SK-N-SH treated with all-trans-retinoic acid at 6 μM for 48 hours (cell line): ENCODE data around the gene ADAT3.

Experiments
- ATAC-seq: fragments of 200-7000 bp; cut with Tn5 transposase; 3 replicates; pipeline ENCODE4 v1.9.1; 2020; ENCODE audit warnings: mild to moderate bottlenecking, moderate library complexity
- ARNTL ChIP-seq: fragments of 450-650 bp; formaldehyde crosslinking; IDR thresholded peaks from 2 replicates; pipeline ENCODE4 v1.5.0; 2020; ENCODE audit warnings: low read depth, mild to moderate bottlenecking, moderate library complexity, borderline replicate concordance
- BACH2 ChIP-seq: fragments of 250-450 bp; sonication (Bioruptor Pico); IDR thresholded peaks from 2 replicates; pipeline ENCODE4 v1.9.0; 2021; ENCODE audit warnings: mild to moderate bottlenecking, borderline replicate concordance
- CSDC2 ChIP-seq: fragments of 250-450 bp; sonication (Bioruptor Pico); IDR thresholded peaks from 2 replicates; pipeline ENCODE4 v1.5.0; 2020; ENCODE audit warnings: mild to moderate bottlenecking, moderate library complexity
- ESRRG ChIP-seq: fragments of 250-450 bp; sonication (Bioruptor Pico); IDR thresholded peaks from 2 replicates; pipeline ENCODE4 v1.6.1; 2021; ENCODE audit warnings: mild to moderate bottlenecking
- GLIS3 ChIP-seq: fragments of 250-450 bp; sonication (Bioruptor Pico); IDR thresholded peaks from 2 replicates; pipeline ENCODE4 v1.5.0; 2020; ENCODE audit warnings: mild to moderate bottlenecking, moderate library complexity
- ISL1 ChIP-seq: fragments of 250-450 bp; sonication (Bioruptor Pico); IDR thresholded peaks from 2 replicates; pipeline ENCODE4 v2.1.2; 2022; ENCODE audit warnings: mild to moderate bottlenecking, moderate library complexity
- OSR1 ChIP-seq: fragments of 250-450 bp; sonication (Bioruptor Pico); IDR thresholded peaks from 2 replicates; pipeline ENCODE4 v1.8.0; 2022; ENCODE audit warnings: moderate library complexity, mild to moderate bottlenecking, inconsistent platforms
- PPARA ChIP-seq: fragments of 250-450 bp; sonication (Bioruptor Pico); IDR thresholded peaks from 2 replicates; pipeline ENCODE4 v1.5.0; 2020; ENCODE audit warnings: mild to moderate bottlenecking, borderline replicate concordance
- RARB ChIP-seq: fragments of 250-450 bp; sonication (Bioruptor Pico); IDR thresholded peaks from 2 replicates; pipeline ENCODE4 v1.8.0; 2021; ENCODE audit warnings: mild to moderate bottlenecking, moderate library complexity
- SNAI2 ChIP-seq: fragments of 250-450 bp; sonication (Bioruptor Pico); IDR thresholded peaks from 2 replicates; pipeline ENCODE4 v1.5.0; 2020; ENCODE audit warnings: mild to moderate bottlenecking, moderate library complexity
- TCF4 ChIP-seq: fragments of 250-450 bp; sonication (Bioruptor Pico); IDR thresholded peaks from 2 replicates; pipeline ENCODE4 v1.8.0; 2021; ENCODE audit warnings: mild to moderate bottlenecking, moderate library complexity, borderline replicate concordance
- TOX ChIP-seq: fragments of 250-450 bp; sonication (Bioruptor Pico); IDR thresholded peaks from 2 replicates; pipeline ENCODE4 v1.8.0; 2021; ENCODE audit warnings: mild to moderate bottlenecking, moderate library complexity, borderline replicate concordance
- ZC3H10 ChIP-seq: fragments of 250-450 bp; sonication (Bioruptor Pico); IDR thresholded peaks from 2 replicates; pipeline ENCODE4 v1.5.1; 2021; ENCODE audit warnings: mild to moderate bottlenecking, moderate library complexity
- ZFP3 ChIP-seq: fragments of 250-450 bp; sonication (Bioruptor Pico); IDR thresholded peaks from 2 replicates; pipeline ENCODE4 v1.5.0; 2020; ENCODE audit warnings: mild to moderate bottlenecking, moderate library complexity
- ZFP30 ChIP-seq: fragments of 450-650 bp; formaldehyde crosslinking; IDR thresholded peaks from 2 replicates; pipeline ENCODE4 v1.5.0; 2022; ENCODE audit warnings: mild to moderate bottlenecking, moderate library complexity
- ZNF70 ChIP-seq: fragments of 450-650 bp; formaldehyde crosslinking; IDR thresholded peaks from 2 replicates; pipeline ENCODE4 v1.5.0; 2020; ENCODE audit warnings: mild to moderate bottlenecking, moderate library complexity
- ZNF8 ChIP-seq: fragments of 450-650 bp; formaldehyde crosslinking; IDR thresholded peaks from 2 replicates; pipeline ENCODE4 v1.5.0; 2020; ENCODE audit warnings: mild to moderate bottlenecking, moderate library complexity
- TF ChIP-seq, protein P1 (sequence below): fragments of 250-450 bp; sonication (Bioruptor Pico); IDR thresholded peaks from 2 replicates; pipeline ENCODE4 v1.5.1; 2021; ENCODE audit warnings: mild to moderate bottlenecking, moderate library complexity
- TF ChIP-seq, protein P2 (sequence below): fragments of 250-450 bp; sonication (Bioruptor Pico); IDR thresholded peaks from 2 replicates; pipeline ENCODE4 v1.8.0; 2021; ENCODE audit warnings: low read depth, mild to moderate bottlenecking, moderate library complexity, borderline replicate concordance
- TF ChIP-seq, protein P3 (sequence below): fragments of 250-450 bp; sonication (Bioruptor Pico); IDR thresholded peaks from 2 replicates; pipeline ENCODE4 v1.5.1; 2020; ENCODE audit warnings: low read depth, mild to moderate bottlenecking, moderate library complexity
- TF ChIP-seq, protein P4 (sequence below): fragments of 250-450 bp; sonication (Bioruptor Pico); IDR thresholded peaks from 2 replicates; pipeline ENCODE4 v1.8.0; 2020; ENCODE audit warnings: mild to moderate bottlenecking, moderate library complexity, borderline replicate concordance

The ADAT3 gene

DNA sequence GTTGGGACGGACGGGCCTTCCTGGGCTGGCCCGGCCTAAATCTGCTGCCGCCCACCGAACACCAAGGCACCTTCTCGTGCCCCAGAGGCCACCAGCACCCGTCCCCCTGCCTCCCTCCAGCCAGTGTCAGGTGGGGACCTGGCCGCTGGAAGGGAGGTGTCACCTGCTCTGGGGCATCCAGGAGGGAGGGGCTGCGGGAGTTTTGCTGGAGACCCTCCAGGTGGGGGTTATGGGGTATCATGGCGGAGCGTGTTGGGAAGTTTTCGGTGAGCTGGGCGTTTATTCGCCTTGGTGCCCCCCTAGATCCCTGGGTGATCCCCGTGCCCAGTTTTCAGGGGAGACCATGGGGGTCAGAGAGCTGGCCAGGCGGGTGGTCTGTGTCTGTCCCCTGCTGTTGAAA, 45.4 kb downstream of the ADAT3 start:
- ATAC-seq, result no peak

DNA sequence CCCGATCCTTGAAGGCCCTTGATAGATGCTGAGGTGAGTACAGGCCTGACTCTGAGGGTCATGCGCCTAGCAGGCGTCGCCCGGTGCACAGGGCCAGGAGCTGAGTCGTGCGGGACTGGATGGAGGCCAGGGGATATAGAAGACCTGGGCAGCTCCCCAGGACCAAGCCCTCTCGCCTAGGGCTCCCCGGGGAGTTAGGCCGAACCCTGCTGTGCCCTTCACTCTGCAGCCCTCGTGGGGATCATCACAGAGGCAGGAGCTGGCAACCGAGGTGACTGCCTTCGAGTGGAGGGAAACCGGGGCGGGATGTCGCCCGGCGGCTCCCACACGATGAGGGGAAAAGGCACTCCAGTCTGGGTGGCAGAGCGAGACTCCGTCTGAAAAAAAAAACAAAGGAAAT, 47.4 kb downstream of the ADAT3 start:
- ATAC-seq, result no peak
- TF ChIP-seq ZC3H10 (CRISPR knock-in tag), result no peak

More for the DNA sequence above, 45.4 kb downstream of the ADAT3 start:
- TF ChIP-seq TCF4 (CRISPR knock-in tag) (no peak), PPARA (CRISPR knock-in tag) (no peak), OSR1 (CRISPR knock-in tag) (no peak), ZFP30 (no peak), ZNF70 (CRISPR knock-in tag) (no peak), ESRRG (CRISPR knock-in tag) (no peak), CSDC2 (CRISPR knock-in tag) (no peak), ISL1 (CRISPR knock-in tag) (no peak), GLIS3 (CRISPR knock-in tag) (no peak), SNAI2 (CRISPR knock-in tag) (no peak), BACH2 (no peak), ZC3H10 (CRISPR knock-in tag) (no peak)
- TF ChIP-seq, protein P1, sequence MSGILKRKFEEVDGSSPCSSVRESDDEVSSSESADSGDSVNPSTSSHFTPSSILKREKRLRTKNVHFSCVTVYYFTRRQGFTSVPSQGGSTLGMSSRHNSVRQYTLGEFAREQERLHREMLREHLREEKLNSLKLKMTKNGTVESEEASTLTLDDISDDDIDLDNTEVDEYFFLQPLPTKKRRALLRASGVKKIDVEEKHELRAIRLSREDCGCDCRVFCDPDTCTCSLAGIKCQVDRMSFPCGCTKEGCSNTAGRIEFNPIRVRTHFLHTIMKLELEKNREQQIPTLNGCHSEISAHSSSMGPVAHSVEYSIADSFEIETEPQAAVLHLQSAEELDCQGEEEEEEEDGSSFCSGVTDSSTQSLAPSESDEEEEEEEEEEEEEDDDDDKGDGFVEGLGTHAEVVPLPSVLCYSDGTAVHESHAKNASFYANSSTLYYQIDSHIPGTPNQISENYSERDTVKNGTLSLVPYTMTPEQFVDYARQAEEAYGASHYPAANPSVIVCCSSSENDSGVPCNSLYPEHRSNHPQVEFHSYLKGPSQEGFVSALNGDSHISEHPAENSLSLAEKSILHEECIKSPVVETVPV (CRISPR knock-in tag), result no peak
- TF ChIP-seq, protein P2, sequence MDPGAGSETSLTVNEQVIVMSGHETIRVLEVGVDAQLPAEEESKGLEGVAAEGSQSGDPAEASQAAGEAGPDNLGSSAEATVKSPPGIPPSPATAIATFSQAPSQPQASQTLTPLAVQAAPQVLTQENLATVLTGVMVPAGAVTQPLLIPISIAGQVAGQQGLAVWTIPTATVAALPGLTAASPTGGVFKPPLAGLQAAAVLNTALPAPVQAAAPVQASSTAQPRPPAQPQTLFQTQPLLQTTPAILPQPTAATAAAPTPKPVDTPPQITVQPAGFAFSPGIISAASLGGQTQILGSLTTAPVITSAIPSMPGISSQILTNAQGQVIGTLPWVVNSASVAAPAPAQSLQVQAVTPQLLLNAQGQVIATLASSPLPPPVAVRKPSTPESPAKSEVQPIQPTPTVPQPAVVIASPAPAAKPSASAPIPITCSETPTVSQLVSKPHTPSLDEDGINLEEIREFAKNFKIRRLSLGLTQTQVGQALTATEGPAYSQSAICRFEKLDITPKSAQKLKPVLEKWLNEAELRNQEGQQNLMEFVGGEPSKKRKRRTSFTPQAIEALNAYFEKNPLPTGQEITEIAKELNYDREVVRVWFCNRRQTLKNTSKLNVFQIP (CRISPR knock-in tag), result no peak

DNA sequence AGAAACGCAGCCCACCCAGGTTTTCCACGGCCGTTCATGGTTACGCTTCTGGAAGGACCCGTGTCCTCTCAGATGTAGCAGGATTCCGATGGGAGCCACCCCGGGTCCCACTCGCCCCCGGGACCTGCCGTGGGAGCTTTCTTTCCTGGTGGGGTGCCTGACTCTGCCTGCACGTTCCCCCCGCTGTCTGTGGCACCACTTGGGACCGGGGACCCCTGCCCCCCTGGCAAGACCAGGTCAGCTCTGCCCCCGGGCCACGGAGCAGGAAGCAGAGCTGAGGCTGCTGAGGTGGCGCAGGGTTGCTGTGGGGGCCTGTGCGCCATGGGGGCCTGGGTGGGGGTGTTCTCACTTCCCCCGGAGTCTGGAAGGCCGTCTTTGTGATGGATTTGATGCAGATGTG, 47.8 kb downstream of the ADAT3 start:
- TF ChIP-seq PPARA (CRISPR knock-in tag) (no peak), OSR1 (CRISPR knock-in tag) (no peak), TCF4 (CRISPR knock-in tag) (no peak), CSDC2 (CRISPR knock-in tag) (no peak), ZC3H10 (CRISPR knock-in tag) (no peak), BACH2 (no peak), ISL1 (CRISPR knock-in tag) (no peak), RARB (no peak), SNAI2 (CRISPR knock-in tag) (no peak), GLIS3 (CRISPR knock-in tag) (no peak), TOX (CRISPR knock-in tag) (no peak), ZNF8 (CRISPR knock-in tag) (no peak), ZFP3 (CRISPR knock-in tag) (no peak), ZFP30 (no peak), ESRRG (CRISPR knock-in tag) (no peak), ARNTL (no peak)
- TF ChIP-seq, protein P2 (CRISPR knock-in tag), result no peak
- TF ChIP-seq, protein P3, sequence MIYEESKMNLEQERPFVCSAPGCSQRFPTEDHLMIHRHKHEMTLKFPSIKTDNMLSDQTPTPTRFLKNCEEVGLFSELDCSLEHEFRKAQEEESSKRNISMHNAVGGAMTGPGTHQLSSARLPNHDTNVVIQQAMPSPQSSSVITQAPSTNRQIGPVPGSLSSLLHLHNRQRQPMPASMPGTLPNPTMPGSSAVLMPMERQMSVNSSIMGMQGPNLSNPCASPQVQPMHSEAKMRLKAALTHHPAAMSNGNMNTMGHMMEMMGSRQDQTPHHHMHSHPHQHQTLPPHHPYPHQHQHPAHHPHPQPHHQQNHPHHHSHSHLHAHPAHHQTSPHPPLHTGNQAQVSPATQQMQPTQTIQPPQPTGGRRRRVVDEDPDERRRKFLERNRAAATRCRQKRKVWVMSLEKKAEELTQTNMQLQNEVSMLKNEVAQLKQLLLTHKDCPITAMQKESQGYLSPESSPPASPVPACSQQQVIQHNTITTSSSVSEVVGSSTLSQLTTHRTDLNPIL (CRISPR knock-in tag), result no peak
- TF ChIP-seq, protein P1 (CRISPR knock-in tag), result no peak
- TF ChIP-seq, protein P4, sequence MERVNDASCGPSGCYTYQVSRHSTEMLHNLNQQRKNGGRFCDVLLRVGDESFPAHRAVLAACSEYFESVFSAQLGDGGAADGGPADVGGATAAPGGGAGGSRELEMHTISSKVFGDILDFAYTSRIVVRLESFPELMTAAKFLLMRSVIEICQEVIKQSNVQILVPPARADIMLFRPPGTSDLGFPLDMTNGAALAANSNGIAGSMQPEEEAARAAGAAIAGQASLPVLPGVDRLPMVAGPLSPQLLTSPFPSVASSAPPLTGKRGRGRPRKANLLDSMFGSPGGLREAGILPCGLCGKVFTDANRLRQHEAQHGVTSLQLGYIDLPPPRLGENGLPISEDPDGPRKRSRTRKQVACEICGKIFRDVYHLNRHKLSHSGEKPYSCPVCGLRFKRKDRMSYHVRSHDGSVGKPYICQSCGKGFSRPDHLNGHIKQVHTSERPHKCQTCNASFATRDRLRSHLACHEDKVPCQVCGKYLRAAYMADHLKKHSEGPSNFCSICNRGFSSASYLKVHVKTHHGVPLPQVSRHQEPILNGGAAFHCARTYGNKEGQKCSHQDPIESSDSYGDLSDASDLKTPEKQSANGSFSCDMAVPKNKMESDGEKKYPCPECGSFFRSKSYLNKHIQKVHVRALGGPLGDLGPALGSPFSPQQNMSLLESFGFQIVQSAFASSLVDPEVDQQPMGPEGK (CRISPR knock-in tag), result no peak
- no peak for ATAC-seq
